HG03558 (cell line): ENCODE measurements around the gene PRDM10.

Experiments used
- ATAC-seq: cut with Tn5 transposase; IDR thresholded peaks from one replicate; pipeline ENCODE4 v1.9.1; 2021; ENCODE audit warnings: moderate number of reproducible peaks; ENCODE audit not compliant: unreplicated experiment; ENCODE audit errors: extremely low read depth

PRDM10 gene, protein sequence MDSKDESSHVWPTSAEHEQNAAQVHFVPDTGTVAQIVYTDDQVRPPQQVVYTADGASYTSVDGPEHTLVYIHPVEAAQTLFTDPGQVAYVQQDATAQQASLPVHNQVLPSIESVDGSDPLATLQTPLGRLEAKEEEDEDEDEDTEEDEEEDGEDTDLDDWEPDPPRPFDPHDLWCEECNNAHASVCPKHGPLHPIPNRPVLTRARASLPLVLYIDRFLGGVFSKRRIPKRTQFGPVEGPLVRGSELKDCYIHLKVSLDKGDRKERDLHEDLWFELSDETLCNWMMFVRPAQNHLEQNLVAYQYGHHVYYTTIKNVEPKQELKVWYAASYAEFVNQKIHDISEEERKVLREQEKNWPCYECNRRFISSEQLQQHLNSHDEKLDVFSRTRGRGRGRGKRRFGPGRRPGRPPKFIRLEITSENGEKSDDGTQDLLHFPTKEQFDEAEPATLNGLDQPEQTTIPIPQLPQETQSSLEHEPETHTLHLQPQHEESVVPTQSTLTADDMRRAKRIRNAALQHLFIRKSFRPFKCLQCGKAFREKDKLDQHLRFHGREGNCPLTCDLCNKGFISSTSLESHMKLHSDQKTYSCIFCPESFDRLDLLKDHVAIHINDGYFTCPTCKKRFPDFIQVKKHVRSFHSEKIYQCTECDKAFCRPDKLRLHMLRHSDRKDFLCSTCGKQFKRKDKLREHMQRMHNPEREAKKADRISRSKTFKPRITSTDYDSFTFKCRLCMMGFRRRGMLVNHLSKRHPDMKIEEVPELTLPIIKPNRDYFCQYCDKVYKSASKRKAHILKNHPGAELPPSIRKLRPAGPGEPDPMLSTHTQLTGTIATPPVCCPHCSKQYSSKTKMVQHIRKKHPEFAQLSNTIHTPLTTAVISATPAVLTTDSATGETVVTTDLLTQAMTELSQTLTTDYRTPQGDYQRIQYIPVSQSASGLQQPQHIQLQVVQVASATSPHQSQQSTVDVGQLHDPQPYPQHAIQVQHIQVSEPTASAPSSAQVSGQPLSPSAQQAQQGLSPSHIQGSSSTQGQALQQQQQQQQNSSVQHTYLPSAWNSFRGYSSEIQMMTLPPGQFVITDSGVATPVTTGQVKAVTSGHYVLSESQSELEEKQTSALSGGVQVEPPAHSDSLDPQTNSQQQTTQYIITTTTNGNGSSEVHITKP

GRCh38 chr11:130002352-130002845, at the start of gene PRDM10:
Gene PRDM10, minus strand, starts transcription at chr11:130002835. Its CDS starts 41,871 bp downstream, at chr11:129960964.
- peak; percentile 19 for ATAC-seq

DNA sequence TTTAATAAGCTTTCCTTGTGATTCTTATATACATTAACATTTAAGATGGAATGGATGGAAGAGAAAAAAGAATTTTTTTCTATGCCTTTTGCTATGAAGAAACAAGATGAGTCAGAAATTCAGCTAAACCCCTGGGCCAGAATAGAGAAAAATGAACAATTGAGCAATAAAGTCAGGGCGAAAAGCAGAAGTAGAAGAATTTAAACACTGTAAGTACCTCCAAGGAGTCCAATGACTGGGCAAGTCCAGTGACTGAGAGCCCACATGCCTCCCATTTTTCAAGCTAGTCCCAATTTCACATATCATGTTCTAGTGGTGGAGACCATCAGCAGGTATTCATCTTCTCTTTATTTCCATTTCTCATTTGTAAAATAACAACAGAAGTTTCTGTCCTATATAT, 48.4 kb upstream of the PRDM10 start:
- ATAC-seq = no peak

DNA sequence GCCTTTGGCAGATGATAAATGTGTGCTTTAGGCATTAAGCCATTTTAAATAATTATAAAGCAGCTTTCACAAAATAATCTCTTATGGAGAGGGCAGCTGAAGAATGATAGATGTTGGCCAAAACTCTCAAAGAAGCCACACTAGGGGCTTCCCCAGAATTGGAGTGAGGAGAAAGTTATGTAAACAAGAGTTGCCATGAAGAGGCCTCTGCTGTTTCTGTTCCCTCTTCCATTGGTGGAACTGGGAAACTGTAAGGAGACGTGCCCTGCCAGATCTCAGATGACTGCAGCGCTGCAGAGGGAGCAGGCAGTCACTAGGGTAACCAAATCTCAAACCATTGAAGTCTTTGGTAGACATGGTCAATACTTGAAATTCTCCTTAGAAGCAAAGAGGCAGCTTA, 47.6 kb upstream of the PRDM10 start:
- no peak for ATAC-seq

GRCh38 chr11:130049328-130049771, 46.7 kb upstream of the PRDM10 start:
- ATAC-seq = no peak

- ATAC-seq = no peak
Measured at GRCh38 chr11:130047141-130047540, 44.5 kb upstream of the PRDM10 start.

DNA sequence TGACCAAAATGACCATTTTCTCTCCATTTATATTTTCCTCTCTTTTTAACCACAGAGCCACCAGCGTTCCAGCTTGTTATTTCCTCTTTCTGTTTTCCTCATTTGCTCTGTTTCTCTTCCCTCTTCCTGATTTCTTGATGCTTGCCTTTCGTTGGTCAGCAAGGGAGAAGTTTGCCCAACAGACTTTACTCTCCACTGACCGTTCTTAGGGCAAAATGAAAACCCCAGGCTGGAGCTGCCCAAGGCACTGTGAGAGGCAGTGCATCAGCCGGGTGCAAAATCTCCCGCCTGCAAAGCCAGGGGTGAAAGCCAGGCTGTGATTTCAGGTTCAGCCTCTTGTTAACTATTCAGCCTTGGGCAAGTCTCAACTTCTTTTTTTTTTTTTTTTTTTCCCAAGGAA, 40.9 kb upstream of the PRDM10 start:
- ATAC-seq = no peak

GRCh38 chr11:130042093-130042591, 39.5 kb upstream of the PRDM10 start:
- ATAC-seq = no peak

DNA sequence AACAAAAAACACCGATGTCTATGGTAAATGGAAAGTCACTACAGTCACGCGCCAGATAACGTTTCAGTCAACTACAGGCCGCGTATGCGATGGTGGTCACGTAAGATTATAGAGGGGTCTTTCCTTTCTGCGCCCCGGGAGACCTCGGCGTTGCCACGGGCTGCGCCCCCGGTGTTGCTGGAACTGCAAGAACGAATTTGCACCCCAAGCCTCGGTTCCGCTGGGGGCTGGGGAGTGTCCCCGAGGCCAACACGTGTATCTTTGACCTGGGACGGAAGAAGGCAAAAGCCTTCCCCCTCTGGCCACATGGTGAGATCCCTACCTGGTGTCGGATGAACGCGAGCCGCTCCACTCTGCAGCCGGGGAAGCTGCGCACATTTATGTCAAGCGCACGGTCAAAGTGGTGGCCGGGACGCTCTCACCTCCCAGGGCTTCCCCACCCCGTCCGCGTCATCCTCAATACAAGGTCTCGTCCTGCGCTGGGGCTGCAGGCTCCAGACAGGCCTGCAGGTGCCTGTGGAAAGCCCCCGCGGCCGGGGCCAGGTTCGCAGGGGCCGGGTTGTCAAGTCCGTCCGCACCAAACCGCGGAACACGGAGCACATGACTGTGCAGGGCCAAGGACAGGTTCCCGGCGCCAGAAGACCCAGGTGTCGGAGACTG, 37.8 kb upstream of the PRDM10 start:
- ATAC-seq = no peak

GRCh38 chr11:130037881-130038585, 35.4 kb upstream of the PRDM10 start:
- ATAC-seq = no peak

- ATAC-seq = no peak
Measured at GRCh38 chr11:130037058-130037457, 34.4 kb upstream of the PRDM10 start.

GRCh38 chr11:130034236-130034635, 31.6 kb upstream of the PRDM10 start:
- ATAC-seq = no peak

DNA sequence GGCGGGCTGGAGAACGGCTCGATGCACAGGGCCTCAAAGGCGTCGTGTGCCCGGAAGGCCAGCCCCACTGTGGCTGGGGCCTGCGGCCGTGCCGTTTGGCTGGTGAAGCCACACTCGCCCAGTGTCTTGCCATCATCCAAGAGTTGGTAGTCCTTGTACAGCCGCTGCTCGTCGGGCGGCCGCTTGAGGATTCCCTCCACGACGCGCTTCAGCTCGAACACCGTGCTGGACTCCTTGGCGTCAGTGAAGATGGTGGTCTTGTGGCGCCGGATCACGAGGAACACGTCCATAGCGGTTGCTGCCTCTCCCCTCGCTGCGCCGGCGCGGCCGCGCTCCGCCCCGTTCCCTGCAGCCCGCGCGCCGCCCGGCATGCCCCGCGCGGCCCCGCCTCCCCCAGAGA, 30.3 kb upstream of the PRDM10 start:
- no peak for ATAC-seq

DNA sequence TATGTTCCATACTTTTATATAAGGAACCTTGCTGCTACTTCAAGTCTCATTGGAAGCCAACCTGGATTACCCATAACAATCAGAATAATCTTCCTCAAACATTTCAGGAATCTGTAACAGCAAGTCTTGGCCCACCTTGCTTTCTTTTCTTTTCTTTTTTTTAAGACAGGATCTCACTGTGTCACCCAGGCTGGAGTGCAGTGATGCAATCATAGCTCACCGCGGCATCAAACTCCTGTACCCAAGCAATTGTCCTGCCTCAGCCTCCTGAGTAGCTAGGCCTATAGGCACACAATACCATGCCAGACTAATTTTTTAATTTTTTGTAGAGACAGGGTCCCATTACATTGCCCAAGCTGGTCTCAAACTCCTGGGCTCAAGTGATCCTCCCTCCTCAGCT, 29.3 kb upstream of the PRDM10 start:
- no peak for ATAC-seq

DNA sequence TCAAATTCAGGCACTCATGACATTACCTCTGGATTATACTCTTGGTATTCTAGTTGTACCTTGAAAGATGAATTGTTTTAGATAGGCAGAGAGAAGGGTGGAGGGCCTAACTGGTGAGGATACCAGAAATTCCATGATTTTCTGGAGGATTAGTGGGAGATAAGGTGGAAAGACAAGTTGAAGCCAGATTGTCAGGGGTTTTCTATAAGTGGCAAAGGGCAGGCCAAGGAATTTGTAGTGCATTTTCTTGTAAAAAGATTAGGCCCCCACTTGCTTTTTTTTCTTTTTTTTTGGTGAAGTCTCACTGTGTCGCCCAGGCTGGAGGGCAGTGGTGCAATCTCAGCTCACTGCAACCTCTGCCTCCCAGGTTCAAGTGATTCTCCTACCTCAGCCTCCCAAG, 28.4 kb upstream of the PRDM10 start:
- ATAC-seq = no peak

DNA sequence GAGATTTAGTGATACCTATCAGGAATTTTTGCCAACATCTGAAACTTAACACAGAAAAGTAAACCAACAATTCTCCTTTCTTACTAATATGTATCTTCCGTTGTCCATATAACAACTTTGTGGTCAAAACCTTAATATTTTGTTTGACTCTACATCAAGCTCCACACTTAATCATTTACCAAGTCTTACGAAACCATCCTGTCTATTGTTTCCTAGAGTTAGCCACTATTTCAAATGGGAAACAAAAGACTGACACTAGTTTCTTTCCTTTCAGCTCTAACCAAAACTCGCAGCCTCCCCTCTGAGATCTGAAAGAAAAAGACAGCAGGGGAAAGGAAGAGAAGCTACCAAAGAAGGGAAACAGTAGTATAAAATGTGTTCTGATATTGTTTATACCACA, 26.5 kb upstream of the PRDM10 start:
- peak; percentile 49 for ATAC-seq

GRCh38 chr11:130025371-130025770, 22.7 kb upstream of the PRDM10 start:
- no peak for ATAC-seq

DNA sequence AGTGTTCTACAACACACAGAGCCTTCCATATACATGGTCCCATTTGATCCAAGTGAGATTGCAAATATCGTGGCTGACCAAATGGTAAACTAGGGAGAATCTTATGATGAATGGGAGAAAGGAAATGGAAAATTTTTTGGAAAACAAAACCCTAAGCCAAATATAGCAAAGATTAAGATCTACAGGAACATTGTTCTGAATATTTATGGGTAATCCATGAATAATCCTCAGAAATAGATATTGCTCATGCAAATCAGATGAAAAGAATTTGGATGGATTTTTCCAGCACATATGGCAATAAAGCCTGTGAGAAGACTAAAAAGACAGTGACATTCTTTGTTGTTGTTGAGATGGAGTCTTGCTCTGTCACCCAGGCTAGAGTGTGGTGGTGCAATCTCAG, 21.7 kb upstream of the PRDM10 start:
- no peak for ATAC-seq

- ATAC-seq = peak; percentile 98
Measured at GRCh38 chr11:130023204-130023603, 20.6 kb upstream of the PRDM10 start.

DNA sequence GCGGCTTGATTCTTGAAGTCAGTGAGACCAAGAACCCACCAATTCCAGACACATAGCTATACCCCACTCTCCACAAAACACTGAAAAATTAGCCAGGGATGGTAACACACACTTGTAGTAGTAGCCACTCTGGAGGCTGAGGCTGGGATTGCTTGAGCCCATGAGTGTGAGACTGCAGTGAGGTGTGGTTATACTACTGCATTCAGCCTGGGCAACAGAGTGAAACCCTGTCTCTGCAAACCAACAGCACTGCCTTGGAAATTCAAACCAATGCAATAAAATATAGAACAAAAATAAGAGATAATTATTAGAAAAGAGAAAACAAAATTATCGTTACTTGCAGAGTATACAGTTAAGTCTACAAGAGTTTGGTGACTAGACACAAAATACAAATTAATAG, 20.2 kb upstream of the PRDM10 start:
- no peak for ATAC-seq
